Lower leg skin (tissue), 4 donors: ENCODE data around the gene MACF1. TPM values are rescaled to one million over a fixed set of nuclear protein-coding genes. Genes with fewer than 3 reads are reported as not detected.
"Not testable (repeated sequence)": the region's sequence is repeated elsewhere in the genome, so short reads cannot be mapped to it uniquely, and the experiment has no call there.

ENCODE experiments used
- DNase-seq, 2 donors: peaks; one replicate each; pipeline ENCODE4 v3.0.0-alpha.2; 2019; ENCODE audit warnings: low spot score in 2 of 2
- H3K4me3 ChIP-seq: fragments of 200-600 bp; sonication (generic); 2 replicates; pipeline ENCODE4 v1.5.1; 2017; ENCODE audit warnings: mild to moderate bottlenecking, low read depth; ENCODE audit not compliant: poor library complexity, severe bottlenecking
- CTCF ChIP-seq, 3 donors: fragments of 450-650 bp; IDR thresholded peaks; one replicate each; pipeline ENCODE4 v1.5.1; 2016; ENCODE audit warnings: antibody characterized with exemption in 3 of 3, mild to moderate bottlenecking in 3 of 3, moderate library complexity in 2 of 3
- POLR2A ChIP-seq, 2 donors: fragments of 450-650 bp; IDR thresholded peaks; one replicate each; pipeline ENCODE4 v1.6.1; 2016 to 2017; ENCODE audit warnings: antibody characterized with exemption in 2 of 2, mild to moderate bottlenecking in 1 of 2, moderate library complexity in 1 of 2
- WGBS, 2 donors: methylation state at CpG; one replicate each; pipeline ENCODE4 v1.1.5; 2018; 5-methylcytosine and 5-hydroxymethylcytosine counted together
- intact Hi-C: fragments of 100-400 bp; cut with DNase I; formaldehyde crosslinking; loops from one replicate; pipeline ENCODE4 v1.15.0; 2023; ENCODE audit warnings: low total_unique reads
- total RNA-seq, 4 donors: library from RNA; depleted of rRNA; stranded (reverse); fragments of >200 nt; gene quantifications; one replicate each; pipeline ENCODE4 v1.1.0, GENCODE V29; 2016

MACF1 gene
- total RNA-seq, 4 donors from 2014 or later: 427 to 686 (median 463) TPM

- 49 to 57% methylated on average over 13 of the region's 13 CpGs for WGBS, 2 donors
- intact Hi-C loops: no loop called here
- H3K4me3 ChIP-seq: no peak overlapping the region
- peak in 1 of 2 donors; percentile 69 for DNase-seq
- TF ChIP-seq CTCF (IDR thresholded peaks at IDR 0.05): no peak
- no peak for TF ChIP-seq POLR2A (IDR thresholded peaks at IDR 0.05)
Observed at GRCh38 chr1:39489567-39490239, 285.2 kb downstream of the MACF1 start.

GRCh38 chr1:39490596-39491145 is 286.2 kb downstream of the MACF1 start:
- intact Hi-C loops: no loop called here
- 14 to 17% methylated on average over 17 to 31 of the region's 32 CpGs for WGBS, 2 donors
- peak in 1 of 2 donors; percentile 78 for DNase-seq
- TF ChIP-seq CTCF (IDR thresholded peaks at IDR 0.05) (no peak), POLR2A (IDR thresholded peaks at IDR 0.05) (no peak)
- no peak overlapping the region for H3K4me3 ChIP-seq

GRCh38 chr1:39491146-39491921 is 286.8 kb downstream of the MACF1 start, which contains the start of gene BMP8A:
Gene BMP8A, plus strand, starts transcription at chr1:39491636. Its CDS starts 356 bp downstream, at chr1:39491992.
- 1% methylated on average over 26 of the region's 112 CpGs; no CpG with 5 or more reads in 1 of the 2 donors for WGBS, 2 donors
- TF ChIP-seq POLR2A (IDR thresholded peaks at IDR 0.05): no peak
- no peak for TF ChIP-seq CTCF (IDR thresholded peaks at IDR 0.05)
- H3K4me3 ChIP-seq: no peak within 1 kb of the TSS
- intact Hi-C loops: no loop called here
- peak in 1 of 2 donors; percentile 85 for DNase-seq

GRCh38 chr1:39492118-39493042 is 287.9 kb downstream of the MACF1 start:
- H3K4me3 ChIP-seq, intact Hi-C loops: not testable (repeated sequence)
- 54 to 57% methylated on average over 14 to 22 of the region's 67 CpGs for WGBS, 2 donors
- peak in 1 of 2 donors; percentile 85 for DNase-seq

- WGBS, 2 donors: 86 to 92% methylated on average over 13 of the region's 13 CpGs
- intact Hi-C loops, H3K4me3 ChIP-seq: not testable (repeated sequence)
- peak in 1 of 2 donors; percentile 78 for DNase-seq
Observed at GRCh38 chr1:39493043-39493810, 288.7 kb downstream of the MACF1 start.
